NCI-H1694 (cell line): ENCODE results near the gene FBXO46.
"Not testable (repeated sequence)": the region's sequence is repeated elsewhere in the genome, so short reads cannot be mapped to it uniquely, and the experiment has no call there.

Experiments used
- DNase-seq: peaks from one replicate; lab custom pipeline; 2025; lab: John Stamatoyannopoulos, UW

FBXO46 gene

DNA sequence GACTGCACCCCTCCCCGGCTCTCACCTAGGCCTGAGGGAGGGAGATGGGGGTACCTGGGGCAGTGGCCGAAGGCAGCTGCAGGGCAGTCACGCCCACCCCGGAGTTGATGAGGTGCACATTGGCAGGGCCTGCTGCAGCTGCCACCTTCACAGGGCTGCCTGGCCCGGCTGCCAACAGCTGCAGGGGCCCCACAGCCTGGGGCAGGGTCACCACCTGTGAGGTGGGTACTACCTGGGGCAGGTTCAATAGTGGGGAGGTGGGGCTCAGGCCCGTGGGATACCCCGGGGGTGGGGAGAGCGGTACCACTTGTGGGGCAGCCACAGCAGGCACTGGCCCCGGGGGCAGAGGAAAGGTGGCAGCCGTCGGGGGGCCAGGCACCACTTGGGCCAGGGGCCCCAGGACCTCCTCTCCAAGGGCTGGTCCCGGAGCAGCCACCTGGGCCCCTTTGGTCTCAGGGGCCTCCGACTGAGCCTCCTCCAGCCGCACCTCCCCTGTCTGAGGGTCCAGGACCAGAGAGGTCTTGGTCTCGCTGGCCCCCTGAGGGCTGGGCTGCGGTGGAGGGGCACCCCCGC is 35.7 kb upstream of the FBXO46 start:
- DNase-seq: no peak

DNA sequence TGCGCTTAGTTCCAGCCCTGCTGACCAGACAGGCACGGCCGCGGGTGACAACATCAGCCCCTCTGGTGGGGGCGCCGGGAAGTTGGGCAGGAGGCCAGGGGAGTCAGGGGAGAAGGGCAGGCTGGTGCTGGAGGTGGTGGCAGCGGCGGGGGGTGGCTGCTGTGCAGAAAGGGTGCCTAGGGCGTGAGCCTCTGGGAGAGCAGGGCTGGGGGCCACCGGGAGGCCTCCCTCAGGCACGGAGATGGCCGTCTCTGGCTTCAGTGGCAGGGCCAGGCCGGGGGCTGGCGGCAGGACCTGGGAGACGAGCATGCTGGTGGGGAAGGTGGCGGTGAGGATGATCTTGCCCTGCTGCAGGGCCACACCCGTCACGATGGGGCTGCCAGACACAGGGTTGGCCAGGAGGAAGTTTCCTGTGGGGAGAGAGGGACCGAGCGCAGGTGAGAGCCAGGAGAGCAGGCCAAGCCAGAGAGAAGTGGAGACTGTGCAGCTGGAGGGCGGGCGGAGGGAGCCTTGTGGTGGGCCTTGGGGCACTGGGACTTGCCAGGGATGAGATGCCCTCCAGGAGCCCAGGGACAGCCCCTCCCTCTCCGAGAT is 35.1 kb upstream of the FBXO46 start:
- no peak for DNase-seq

DNA sequence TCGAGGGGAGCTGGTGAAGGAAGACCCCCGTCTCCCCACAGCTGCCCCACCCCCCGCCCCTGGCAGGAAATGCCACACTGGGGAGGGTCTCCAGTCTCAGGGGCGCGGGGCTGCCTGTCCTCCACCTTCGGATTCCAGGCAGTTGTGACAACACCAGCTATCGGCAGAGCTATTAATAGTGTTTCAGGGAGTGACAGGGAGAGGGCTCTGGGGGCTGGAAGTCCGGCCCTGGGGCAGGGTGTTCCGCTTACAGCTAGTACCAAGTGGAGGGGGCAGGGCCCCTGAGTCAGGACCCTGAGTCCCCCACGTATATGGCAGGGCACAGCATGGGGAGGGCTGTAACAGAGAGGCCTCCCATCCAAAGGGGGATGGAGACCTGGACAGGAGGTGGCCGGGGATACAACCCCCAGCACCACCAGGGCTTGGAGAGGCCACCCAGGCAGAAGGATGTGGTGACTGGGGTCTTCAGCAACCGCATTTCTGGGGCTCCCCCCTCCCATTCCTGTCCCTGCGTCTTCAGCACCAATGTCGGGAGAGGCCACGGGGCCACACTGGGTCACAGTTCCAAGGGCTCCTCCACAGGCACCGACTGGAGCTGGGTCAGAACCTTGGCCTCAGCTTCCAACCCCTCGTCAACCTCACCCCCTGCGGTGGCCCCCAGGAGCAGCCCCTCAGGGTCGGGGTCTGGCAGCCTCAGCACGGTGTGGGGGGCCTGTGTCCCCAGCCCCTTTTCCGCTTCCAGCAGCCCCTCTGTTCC is 34.4 kb upstream of the FBXO46 start:
- DNase-seq: no peak

DNA sequence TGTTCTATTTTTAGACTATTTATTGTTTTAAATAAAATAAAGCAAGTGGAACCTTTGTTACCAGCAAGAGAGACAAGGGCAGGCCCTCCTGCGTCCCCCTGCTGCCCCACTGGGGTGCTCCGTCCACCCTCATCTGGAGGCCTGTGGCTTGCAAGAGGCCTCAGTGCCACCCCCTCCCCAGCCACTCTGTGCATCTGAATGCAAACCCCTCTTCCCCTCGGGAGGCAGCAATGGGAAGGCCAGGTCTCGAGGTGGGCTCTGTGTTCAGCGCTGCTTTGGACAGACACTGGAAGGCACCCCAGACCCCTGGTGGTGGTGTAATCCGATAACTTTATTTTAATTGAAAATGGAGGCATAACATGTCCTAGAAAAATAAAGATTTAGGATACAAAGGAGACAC is 33.8 kb upstream of the FBXO46 start:
- DNase-seq: no peak

DNA sequence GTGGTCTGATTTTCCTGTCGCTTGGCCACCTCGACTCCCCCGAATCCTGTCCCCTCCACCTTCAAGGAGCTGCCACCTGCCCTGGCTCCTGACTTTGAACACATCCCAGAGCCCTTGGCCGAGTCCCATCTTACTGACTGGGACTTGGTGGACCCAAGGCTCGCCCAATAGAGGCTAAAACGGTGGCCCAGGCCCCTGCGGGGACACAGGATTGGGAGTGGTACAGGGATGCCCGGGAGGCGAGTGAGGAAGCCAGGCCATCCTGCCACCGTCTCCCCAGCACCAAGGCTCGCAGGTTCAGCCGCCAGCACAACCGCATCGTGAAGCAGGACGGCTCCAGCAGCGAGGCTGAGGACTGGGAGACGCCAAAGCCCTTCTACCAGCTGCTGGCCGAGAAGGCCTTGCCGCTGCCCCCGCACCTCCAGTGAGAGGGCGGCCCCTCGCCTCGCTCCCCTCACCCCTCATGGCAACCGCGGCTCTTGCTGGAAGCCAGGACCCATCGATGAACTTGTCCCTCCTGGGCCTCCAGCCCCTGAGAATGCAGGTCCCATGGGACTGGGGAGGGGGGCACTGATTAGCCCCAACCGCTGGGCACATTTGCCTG is 33.1 kb upstream of the FBXO46 start:
- DNase-seq: no peak

DNA sequence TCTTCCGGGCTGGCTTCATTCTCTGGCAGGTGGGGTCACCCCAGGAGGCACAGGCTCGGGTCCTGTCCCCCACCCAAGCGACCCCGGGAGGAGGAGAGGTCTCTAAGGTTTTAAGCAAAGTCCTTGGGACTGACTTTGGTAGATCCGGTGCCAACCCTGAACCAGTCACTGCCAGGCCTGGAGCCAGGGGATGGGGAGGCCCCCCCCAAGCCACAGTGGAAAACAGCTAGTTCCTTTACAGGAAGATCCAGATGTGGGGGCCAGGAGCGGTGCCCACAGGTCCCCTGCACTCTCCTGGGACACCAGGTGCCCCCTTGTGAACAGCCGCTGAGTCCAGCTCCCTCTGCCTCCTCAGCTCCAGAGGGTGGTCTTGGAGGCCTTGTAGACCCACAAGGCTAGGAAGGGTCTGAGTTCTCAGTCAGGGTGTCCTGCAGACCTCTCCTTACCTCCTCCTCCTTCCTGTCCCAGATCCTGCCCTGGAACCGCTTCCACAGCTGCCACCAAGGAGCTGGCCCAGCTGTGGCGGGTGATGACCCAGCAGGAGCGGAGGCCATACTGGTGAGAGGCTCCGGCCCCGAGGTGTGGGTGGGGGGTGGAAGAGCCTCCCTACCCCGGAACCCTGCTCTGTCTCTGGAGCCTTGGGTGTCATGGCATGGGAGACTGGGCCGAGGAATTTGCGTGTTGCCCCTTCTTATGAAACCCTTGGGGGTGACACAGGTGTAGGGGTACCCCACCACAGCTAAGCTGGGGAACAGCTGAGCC is 32.4 kb upstream of the FBXO46 start:
- DNase-seq: no peak

DNA sequence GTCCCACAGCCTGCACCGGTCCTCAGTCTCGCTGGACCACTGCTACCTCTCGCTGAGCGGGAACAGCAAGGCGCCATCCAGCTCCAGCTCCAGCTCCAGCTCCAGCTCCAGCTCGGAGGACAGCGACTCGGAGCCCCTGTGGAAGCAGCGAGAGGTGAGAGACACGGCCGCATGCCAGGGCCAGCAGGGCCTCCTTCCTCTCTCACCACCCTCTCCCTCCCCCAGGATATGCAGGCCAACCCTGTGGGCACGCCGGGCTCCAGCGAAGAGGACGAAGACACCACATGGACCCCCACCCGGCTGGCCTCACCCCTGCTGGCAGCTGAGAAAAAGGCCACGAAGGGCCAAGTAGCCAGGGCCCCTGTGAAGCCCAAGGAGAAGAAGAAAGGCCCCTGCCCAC is 31.0 kb upstream of the FBXO46 start:
- no peak for DNase-seq

DNA sequence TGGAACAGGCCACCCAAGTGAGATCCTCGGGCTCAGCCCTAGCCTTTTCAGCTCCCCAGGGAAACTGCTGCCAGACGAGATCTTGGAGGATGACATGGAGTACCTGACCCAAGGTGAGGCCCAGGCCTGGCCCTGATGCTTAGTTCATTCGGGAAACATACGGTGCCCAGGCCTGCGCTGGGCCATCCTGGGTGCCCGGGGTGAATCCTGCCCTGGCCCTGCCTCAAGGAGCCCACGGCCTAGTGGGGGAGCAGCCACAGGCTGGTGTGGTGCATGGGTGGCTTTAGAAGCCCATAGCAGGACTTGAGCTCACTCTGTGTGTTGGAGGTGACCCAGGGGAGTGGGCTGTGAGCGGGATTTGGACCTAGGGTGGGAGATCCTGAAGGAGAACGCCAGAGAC is 28.2 kb upstream of the FBXO46 start:
- no peak for DNase-seq

DNA sequence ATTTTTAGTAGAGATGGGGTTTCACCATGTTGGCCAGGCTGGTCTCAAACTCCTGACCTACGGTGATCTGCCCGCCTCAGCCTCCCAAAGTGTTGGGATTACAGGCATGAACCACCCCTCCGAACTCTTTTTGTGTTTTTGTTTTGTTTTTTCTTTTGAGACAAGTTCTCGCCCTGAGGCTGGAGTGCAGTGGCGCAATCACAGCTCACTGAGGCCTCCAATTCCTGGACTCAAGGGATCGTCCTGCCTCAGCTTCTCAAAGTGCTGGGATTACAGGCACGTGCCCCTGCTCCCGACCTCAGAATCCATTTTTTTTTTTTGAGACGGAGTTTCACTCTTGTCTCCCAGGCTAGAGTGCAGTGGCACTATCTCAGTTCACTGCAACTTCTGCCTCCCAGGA is 27.0 kb upstream of the FBXO46 start:
- no peak for DNase-seq

DNA sequence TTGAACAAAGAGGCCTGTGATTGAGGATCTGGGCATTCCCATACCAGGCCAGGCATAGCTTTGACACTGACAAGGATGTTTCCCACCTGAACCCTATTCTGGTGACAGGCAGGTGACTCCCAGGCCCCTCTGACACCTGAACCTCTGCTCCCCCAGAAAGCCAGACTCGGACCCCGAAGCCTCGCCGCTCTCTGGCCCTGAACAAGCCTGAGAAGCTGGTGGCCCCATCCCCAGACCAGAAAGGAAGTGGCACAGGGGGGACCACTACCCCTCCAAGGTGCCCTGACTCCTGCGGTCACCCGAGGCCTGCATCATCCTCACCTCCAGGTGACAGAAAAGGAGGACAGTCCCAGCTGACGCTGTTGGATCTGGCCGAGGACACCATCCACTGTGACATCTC is 23.6 kb upstream of the FBXO46 start:
- DNase-seq: no peak

DNA sequence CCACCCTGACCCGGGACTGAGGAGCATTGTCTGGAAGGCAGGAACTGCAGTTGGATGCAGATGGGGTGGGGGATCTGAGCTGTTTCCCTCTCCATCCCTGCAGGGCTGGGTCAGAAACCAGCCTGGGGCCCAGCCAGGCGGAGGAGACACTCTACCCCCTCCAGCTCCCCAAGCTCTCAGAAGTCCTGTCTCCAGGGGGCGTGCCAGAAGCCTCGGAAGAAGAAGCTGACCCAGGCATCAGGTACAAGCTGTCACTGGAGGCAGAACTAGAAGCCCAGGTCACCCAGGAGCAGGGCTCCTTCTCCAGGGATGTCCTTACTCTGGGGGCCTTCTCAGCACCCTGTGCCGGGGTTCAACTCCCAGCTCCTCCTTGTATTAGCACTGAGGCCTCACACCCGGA is 22.9 kb upstream of the FBXO46 start:
- no peak for DNase-seq

DNA sequence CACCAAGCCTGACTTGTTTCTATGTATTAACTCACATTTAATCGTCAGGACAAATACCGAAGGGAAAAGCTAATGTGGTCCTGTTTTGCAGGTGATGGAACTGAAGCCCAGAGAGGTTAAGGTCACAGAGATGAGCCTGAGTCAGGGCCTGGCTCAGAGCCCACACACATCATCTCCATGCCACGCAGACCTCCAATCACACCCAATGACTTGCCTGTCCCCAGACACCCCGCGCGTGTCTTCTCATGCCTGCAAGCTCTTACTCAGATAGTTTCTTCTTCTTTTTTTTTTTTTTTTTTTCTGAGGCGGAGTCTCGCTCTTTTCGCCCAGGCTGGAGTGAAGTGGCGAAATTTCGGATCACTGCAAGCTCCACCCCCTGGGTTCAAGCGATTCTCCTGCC is 21.9 kb upstream of the FBXO46 start:
- DNase-seq: no peak

DNA sequence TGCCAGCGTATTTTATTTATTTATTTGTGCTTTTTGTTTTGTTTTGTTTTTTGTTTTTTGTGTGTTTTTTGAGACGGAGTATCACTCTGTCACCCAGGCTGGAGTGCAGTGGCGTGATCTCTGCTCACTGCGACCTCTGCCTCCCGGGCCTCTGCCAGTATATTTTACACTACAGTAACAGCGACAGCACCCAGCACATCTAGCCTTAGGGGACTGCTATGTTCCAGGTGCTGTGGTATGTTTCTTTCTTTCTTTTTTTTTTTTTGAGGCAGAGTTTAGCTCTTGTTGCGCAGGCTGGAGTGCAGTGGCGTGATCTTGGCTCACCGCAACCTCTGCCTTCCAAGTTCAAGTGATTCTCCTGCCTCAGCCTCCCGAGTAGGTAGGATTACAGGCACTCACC is 20.8 kb upstream of the FBXO46 start:
- DNase-seq: not testable (repeated sequence)

DNA sequence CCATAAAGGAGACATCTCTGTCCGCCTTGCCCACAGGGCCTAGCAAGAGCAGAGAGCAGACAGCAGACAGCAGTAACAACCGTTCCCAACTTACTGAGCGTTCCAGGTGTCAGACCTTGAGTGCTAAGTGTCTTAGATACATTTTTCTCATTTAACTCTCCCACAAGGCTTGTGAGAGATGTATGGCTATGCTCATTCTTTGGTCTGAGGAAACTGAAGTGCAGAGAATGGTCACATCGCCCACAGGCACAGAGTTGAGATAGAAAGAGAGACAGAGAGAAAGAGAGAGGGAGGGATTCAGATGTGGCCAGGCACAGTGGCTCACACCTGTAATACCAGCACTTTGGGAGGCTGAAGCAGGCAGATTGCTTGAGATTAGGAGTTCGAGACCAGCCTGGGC is 16.8 kb upstream of the FBXO46 start:
- DNase-seq: no peak

DNA sequence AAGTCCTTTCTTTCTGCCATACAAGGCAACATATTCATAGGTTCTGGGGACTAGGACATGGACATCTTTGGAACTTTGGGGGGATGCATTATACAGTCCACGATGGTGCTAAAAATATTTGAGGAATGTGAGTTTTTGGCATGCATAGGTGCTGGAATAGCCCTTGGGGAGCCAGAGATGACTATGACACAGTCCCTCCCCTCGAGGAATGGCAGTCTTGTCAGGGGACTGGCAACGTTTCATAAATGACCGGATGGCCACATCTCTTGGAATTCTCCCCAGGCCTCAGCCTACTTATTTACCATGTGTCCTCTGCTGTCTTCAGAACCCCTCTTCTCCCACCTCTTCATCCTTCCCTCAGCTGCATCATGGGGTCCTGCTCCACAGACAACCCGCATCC is 16.2 kb upstream of the FBXO46 start:
- DNase-seq: no peak

DNA sequence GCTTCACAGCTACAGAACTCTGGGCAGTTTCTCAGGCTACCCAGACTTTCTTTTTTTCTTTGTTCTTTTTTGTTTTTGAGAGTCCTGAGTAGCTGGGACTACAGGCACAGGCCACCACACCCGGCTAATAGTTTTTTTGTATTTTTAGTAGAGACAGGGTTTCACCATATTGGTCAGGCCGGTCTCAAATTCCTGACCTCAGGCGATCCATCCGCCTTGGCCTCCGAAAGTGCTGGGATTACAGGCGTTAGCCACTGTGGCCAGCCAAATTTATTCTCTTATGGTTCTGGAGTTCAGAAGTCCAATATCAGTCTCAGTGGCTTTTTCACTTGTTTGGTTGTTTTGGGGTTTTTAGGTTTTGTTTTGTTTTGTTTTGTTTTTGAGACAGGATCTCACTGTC is 14.9 kb upstream of the FBXO46 start:
- no peak for DNase-seq

DNA sequence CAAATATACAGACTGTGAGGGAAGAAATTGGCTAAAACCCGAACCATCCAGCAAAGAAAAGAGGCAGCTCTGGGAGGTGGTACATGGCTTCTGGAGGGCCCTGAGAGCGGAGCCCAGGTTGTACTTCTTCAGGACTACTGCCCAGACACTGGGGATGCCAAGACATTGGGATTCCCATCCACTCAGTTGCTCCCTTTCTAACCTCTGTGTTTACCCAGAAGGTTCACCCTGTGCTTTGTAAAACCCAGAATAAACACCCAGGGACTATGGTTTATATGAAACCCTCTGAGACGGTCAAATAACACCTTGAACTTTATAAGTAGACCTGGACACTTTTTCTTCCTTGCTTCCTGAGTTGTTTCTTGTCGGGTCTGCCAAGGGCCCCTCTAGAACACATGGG is 12.3 kb upstream of the FBXO46 start:
- DNase-seq: no peak

DNA sequence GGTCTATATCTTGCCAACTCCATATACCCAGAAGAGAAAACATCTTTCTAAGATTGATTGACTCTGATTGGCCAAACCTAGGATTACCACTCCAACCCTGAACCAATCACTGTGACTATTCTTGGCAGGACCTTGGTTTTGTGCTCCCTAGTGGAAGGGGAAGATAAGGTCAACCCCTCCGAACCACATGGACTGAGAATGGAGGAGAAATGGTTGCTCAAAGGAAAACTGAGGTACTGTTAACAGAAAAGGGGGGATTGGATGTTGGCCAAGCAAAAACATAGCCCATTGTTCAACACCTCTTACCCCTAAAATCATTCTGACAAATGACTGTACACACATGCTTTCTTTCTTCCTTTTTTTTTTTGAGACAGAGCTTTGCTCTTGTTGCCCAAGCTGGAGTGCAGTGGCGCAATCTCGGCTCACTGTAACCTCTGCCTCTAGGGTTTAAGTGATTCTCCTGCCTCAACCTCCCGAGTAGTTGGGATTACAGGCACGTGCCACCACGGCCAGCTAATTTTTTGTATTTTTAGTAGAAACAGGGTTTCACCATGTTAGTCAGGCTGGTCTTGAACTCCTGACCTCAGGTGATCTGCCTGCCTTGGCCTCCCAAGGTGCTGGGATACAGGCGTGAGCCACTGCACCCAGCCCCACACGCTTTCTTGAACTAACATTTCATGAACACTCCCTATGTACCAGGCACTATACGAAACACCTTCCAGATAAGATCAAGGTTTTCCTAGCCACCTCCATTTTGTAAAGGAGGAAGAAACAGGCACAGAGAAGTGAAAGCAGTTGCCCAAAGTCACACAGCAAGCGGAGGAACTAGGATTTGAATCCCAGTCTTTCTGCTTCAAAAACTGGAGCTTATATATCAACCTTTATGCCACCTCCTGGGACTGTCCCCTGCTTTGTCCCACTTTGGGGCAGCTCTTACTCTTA is 9.1 kb upstream of the FBXO46 start:
- no peak for DNase-seq

DNA sequence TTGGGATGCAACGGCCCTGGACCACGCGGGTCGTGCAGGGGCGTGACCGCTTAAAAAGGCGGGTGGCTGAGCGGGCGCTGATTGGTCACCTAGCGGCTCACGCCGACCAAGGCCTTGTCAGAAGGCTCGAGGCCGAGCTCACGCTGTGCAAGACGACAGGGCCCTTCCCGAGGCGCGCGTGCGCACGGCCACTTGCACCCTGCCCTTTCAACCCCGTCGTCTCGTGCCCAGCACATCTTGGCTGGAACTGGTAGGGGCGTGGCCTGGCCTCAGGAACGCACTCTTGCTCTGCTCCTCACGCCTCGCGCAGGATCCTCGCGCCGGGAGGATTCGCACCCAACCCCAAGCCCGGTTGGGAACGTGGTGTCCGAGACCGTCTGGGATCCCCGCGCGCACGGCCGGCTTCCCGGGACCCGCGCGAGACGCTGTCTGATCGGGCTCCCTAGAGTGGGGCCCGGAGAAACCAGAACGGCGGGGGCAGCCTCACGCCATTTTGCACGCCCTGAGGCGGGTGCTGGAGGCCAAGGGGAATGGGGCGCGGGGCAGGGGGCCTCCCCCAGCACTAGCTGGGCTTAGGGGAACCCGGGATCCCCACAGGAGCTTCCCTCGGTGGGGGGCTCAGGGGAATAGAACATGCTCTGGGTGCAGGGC is 2.6 kb upstream of the FBXO46 start, which contains the start of gene MEIOSIN:
Gene MEIOSIN, plus strand, starts transcription at position 280 of the 651 bp plus-strand sequence. CDS start 1,938 bp downstream, outside the sequence.
- DNase-seq: no peak

DNA sequence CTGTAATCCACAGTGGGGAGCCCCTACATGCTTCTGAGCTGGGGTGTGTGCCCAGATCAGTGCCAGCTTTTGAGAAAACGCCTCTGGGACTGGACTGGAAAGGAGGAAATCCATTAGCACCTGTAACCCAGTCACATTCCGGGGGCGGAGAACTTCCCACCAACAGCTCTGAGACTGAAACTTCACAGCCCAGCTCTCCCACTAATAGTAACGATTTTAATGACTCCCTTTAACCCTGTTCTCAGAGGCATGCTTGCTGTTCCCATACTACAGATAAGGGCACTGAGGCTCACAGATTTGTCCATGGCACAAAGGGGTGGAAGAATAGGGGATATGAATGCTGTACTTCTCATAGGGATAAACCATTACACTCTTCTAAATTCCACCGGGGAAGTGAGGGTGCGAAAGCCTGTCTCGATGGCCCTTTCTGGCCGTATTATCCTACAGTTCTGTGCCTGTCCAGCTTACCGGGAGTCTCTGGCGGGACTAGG is 851 bp downstream of the FBXO46 start:
- no peak for DNase-seq

DNA sequence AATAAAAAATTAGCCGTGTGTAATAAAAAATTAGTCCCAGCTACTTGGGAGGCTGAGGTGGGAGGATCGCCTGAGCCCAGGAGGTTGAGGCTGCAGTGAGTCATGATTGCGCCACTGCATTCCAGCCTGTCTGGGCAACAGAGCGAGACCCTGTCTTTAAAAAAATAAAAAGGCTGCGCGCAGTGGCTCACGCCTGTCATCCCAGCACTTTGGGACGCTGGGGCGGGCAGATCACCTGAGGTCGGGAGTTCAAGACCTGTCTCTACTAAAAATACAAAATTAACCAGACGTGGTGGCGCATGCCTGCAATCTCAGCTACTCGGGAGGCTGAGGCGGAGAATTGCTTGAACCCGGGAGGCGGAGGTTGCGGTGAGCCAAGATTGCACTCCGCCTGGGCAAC is 2.0 kb downstream of the FBXO46 start:
- not testable (repeated sequence) for DNase-seq
